Mucosa of gallbladder (tissue), 1 donor: ENCODE data around the gene MID1IP1. TPM values are rescaled to one million over a fixed set of nuclear protein-coding genes. Genes with fewer than 3 reads are reported as not detected.

ENCODE experiments used
- DNase-seq: peaks from one replicate; pipeline ENCODE4 v3.0.0-alpha.2; 2020; ENCODE audit warnings: low spot score
- total RNA-seq: library from RNA; stranded (reverse); gene quantifications from one replicate; pipeline ENCODE4 v1.2.1, GENCODE V29; 2021
- donor health status: DM: no; HTN: no; CAD: no.

The MID1IP1 gene
- total RNA-seq, 1 donor from 2014 or later = 58.5 TPM

DNA sequence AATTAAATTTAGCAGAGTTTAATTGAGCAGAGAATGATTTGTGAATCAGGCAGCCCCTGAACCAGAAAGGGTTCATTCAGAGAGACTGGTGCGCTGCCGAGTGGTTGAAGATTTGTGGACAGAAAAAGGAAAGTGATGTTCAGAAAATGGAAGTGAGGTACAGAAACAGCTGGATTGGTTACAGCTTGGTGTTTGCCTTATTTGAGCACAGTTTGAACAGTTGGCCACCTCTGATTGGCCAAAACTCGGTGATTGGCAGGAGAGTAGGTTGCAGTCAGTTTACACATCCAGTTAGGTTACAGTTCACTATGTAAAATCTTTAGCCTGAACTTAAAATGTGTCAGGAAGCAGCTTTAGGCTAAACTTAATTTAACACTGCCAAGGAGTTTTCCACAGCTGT lies 14.9 kb downstream of the MID1IP1 start:
- no peak for DNase-seq

DNA sequence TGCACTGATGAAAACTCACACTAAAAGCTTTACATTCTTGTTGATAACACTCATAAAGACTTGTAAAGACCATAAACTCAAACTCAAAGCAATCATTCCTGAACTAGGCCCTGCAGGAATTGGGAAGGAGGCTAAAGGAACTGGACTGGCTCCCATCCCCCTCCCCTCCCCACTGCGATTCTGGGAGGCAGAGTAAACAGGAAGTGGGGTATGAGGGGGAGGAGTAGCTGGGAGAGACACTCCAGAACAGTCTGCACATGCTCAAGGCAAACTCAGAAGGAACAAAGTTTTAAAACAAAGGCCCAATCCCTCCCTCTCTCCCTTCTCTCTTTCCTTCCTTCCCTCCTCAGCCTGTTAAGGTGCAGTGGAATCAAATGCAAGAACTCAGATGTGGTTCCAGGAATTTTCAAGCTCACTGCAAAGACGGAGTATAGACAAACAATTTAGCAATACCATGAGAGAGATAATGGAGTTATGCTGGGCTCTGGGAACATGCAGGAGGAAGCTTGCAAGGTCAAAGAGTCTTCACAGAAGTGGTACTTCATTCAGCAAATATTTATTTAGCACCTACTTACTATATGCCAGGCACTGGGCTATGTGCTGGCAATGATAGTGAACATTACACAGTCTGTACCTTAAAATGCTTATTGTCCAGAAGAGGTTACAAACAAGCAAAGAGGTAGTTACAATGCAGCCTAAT lies 15.9 kb downstream of the MID1IP1 start:
- DNase-seq = peak; percentile 42

- no peak for DNase-seq
These were observed 17.9 kb downstream of the MID1IP1 start for GRCh38 chrX:38819163-38819562.

DNA sequence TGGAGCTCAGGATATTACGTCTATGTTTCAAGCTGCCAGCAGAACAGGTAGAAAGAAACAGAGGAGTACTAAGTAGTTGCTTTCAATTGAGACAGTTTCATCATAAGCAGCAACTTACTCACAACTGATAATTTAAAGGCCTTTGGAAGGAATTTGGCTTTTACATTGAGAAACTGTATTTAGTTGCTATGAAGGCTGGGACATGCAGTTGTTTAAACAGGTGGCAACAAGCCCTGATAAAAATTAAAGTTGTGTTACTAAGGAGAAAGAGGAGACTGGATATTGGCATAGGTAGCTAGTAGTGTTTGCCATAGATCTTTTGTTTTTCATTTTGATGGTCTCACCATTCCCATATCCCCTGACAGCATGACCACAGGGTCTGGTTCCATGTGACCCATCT lies 18.4 kb downstream of the MID1IP1 start:
- no peak for DNase-seq

DNA sequence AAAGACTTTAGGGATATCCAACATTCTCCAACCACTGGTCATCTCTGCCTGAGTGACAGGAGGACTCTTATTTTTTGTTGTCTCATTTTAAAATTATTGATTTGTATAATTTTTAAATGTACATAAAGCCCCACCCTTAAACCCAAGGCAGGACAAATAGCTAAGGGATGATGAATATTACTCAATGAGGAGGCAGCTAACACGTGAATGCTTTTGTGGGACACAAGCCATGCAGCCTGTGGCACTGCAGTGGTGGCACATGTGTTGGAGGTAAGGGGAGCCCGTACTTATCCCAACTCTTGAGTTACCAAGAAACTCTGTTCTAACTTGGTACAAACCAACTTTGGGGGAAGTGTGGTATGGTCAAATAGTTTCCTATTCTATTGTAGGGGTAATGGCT lies 19.5 kb downstream of the MID1IP1 start:
- no peak for DNase-seq

GRCh38 chrX:38824176-38824575 lies 22.9 kb downstream of the MID1IP1 start:
- no peak for DNase-seq

DNA sequence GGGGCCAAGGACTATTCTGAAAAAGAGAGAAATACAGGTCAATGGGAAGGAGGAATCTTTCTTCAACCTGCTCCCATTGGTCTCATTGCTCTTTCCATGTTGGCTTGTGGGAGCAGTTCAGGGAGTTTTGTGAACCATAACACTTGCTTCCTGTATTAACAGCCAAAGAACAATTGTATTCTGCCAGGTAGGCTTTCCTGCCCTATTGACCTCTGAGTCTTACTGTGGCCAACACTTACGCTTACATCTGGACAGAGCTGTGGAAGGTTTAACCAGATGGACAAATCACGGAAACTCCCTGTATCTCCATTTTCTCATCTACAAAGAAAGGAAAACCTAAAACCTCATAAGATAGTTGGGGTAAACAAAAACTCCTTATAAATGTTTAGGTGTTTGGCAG lies 30.7 kb downstream of the MID1IP1 start:
- no peak for DNase-seq

GRCh38 chrX:38837389-38837788 lies 36.1 kb downstream of the MID1IP1 start:
- no peak for DNase-seq

GRCh38 chrX:38839277-38839676 lies 38.0 kb downstream of the MID1IP1 start:
- no peak for DNase-seq

DNA sequence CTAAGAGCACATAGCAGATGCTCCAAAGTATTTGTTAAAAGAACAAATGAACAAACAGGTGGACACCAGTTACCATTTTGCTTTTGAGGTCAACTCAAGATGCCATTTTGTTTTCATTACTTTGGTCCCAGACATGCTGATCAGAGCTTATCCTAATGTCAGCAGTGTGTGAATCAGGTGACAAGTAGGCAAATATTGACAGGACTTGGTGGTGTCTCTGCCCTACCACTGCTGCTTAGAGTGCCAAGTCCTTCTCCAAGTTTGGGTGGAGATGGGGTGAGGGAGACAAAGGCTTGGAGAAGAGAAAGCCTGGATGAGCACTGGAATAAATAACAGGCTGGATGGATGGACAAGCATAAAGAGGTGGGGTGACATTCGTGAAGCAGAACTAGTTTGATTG lies 38.7 kb downstream of the MID1IP1 start:
- DNase-seq = peak; percentile 12

GRCh38 chrX:38841750-38842149 lies 40.5 kb downstream of the MID1IP1 start:
- DNase-seq = no peak

DNA sequence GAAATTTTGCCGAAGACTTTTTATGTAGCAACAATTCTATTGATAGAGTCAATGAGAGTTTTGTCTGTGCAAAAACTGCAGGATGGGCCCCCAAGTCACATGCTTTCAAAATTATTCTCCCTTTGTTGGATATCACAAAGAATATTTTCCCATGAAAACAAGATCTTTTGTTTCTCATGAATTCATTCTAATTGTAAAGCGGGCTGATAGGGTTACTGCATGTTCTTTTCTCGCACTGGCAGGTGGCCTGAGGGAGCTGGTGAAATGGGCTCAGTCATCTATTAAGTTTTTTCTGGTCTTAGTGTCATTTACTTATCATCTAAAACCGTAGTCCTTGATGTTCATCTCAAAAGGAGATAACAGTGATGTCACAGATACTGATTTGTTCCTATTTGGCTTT lies 44.2 kb downstream of the MID1IP1 start:
- no peak for DNase-seq

GRCh38 chrX:38847206-38847902 lies 46.1 kb downstream of the MID1IP1 start:
- no peak for DNase-seq

DNA sequence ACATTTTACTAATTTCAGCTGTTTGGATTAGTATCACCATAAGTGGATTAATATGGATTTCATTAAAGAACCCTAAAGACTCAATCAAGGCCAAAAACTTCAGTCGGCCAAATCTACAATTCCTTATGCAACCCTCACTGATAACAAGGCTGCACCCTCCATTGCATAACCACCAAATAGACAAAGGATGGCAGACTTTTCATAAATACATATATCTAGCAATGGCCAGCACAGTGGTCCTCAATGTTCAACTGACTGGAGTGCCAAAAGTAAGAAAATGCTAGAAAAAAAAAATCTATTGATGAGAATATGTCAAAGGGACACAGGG lies 46.6 kb downstream of the MID1IP1 start:
- no peak for DNase-seq

DNA sequence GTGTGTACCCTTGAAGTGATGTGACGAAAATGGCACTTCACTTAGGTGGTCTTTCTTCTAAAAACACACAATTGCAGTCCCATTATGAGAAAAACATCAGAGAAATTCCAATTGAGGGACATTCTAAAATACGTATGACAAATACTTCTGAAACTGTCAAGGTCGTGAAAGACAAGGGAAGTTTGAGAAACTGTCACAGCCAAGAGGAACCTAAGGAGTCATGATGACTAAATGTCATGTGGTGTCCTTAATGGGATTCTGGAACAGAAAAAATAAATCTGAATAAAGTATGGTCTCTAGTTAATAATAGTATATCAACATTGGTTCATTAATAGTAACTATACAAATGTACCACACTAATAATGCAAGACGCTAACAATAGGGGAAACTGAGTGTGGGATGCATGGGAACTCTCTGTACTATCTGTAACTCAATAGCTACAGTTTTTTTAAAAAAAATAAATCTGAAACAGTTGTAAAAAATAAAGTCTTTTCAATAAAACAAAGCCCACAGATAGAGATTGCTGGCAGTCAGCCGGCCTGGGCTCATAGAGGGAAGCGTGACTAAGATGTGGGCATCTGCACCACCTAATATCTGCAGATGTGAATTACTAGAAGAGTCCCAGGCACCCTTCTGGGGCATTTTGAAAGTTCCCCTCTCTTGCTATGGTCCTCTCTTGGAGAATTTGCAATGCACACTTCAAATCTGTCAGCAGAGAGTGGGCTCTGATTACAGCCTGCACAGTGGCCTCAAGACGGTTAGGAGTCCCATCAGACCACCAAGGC lies 47.6 kb downstream of the MID1IP1 start:
- DNase-seq = no peak

- no peak for DNase-seq
These were observed 49.7 kb downstream of the MID1IP1 start for GRCh38 chrX:38850807-38851544.

DNA sequence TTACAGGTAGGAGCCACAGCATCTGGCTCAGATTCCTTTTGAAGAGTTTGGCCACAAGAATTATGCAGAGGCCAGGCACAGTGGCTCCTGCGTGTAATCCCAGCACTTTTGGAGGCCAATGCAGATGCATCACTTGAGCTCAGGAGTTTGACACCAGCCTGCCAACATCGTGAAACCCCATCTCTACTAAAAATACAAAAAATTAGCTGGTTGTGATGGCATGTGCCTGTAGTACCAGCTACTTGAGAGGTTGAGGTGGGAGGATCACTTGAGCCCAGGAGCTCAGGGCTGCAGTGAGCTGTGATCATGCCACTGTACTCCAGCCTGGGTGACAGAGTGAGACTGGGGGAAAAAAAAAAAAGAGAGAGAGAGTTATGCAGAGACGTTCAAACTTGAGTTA lies 53.0 kb downstream of the MID1IP1 start:
- no peak for DNase-seq

Other genes with a start within 250 kb of the MID1IP1 start
- gene TSPAN7, start 239.9 kb upstream of the MID1IP1 start, total RNA-seq = 27.3 TPM